Measurements from ENCODE around the gene ZNF771. TPM values are rescaled to one million over a fixed set of nuclear protein-coding genes. Genes with fewer than 3 reads are reported as not detected.

Gene ZNF771
- total and polyA plus RNA-seq, 9 of the 15 experiments (the other 6 are each of a cell fraction or from before 2014, with no cell fraction given), result 1.5 to 12.6 (median 4.4) TPM

DNA sequence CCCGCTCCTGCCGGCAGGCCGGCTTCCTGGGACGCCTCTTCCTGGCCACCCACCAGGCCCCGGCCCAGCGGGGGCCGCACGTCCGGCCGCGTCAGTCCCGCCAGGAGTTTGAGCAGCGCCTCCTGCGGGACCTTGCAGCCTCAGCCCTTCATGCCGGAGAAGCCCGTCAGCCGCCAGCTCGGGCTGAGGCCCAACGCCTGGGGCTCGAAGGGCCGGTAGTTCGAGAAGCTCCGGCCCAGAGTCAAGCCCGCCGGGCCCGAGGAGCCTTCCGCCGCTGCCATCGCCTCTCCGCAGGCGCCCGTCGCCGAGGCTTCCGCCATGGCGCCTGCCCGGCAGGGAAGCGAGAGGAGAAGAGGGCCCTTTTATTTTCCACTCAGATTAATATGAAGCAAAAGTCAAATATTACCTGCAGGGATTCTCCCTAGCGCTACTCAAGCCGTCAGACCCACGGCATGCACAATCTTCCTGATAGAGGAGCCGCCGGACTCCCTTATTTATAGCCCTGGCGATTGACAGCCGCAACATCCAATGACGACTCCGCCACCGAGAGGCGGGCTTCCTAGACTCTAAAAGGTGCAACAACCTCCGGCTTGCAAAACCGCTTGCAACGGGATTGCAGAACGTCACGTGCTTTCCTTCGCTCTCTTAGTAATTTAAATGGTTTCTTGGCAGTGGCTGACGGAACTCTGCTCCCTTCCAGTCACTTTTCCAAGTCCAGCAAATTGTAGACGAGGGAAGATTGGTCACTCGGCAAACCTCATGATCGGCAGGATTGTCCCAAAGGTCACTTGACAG lies 38.2 kb downstream of the ZNF771 start, which contains the start of gene SEPHS2 (continued):
- TF ChIP-seq GTF2B (IDR thresholded peaks at IDR 0.05; ENCODE audit: extremely low read depth, insufficient read length) (no peak), ETV5 (CRISPR knock-in tag; IDR thresholded peaks at IDR 0.05; ENCODE audit: low read depth) (peak; percentile 33; the same call in 1 of the 2 replicates), SMARCB1 (IDR thresholded peaks at IDR 0.05; ENCODE audit: insufficient read length, low read depth) (no peak), ZC3H4 (CRISPR knock-in tag; IDR thresholded peaks at IDR 0.05; ENCODE audit: borderline replicate concordance) (no peak), MCM2 (IDR thresholded peaks at IDR 0.05; ENCODE audit: low read depth) (no peak), NFE2 (IDR thresholded peaks at IDR 0.05; ENCODE audit: low read depth) (no peak), BHLHE40 (IDR thresholded peaks at IDR 0.05; ENCODE audit: low read length) (peak; percentile 97), MAFK (IDR thresholded peaks at IDR 0.05; ENCODE audit: low read length) (peak; percentile 19; the same call in 1 of the 2 replicates), SMC3 (conservative IDR thresholded peaks at IDR 0.05; ENCODE audit: insufficient read depth, low read depth, low read length) (no peak), SMARCC2 (IDR thresholded peaks at IDR 0.05; ENCODE audit: low read depth) (no peak), ZNF398 (CRISPR knock-in tag; IDR thresholded peaks at IDR 0.05) (no peak), ATF6 (CRISPR knock-in tag; IDR thresholded peaks at IDR 0.05) (no peak; the same call in 1 of the 2 replicates), IRF9 (tag; IDR thresholded peaks at IDR 0.05) (0 out of 2 replicates have a peak, but pooled peaks have one; percentile 48), BACH1 (tag; IDR thresholded peaks at IDR 0.05) (no peak), SETDB1 (IDR thresholded peaks at IDR 0.05; ENCODE audit: low read length) (no peak), ZKSCAN3 (CRISPR knock-in tag; IDR thresholded peaks at IDR 0.05) (no peak), MED1 (CRISPR knock-in tag; IDR thresholded peaks at IDR 0.05; ENCODE audit: borderline replicate concordance) (no peak)
- TF ChIP-seq, protein P1, sequence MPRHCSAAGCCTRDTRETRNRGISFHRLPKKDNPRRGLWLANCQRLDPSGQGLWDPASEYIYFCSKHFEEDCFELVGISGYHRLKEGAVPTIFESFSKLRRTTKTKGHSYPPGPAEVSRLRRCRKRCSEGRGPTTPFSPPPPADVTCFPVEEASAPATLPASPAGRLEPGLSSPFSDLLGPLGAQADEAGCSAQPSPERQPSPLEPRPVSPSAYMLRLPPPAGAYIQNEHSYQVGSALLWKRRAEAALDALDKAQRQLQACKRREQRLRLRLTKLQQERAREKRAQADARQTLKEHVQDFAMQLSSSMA (CRISPR knock-in tag; IDR thresholded peaks at IDR 0.05), result no peak
- TF ChIP-seq, protein P2, sequence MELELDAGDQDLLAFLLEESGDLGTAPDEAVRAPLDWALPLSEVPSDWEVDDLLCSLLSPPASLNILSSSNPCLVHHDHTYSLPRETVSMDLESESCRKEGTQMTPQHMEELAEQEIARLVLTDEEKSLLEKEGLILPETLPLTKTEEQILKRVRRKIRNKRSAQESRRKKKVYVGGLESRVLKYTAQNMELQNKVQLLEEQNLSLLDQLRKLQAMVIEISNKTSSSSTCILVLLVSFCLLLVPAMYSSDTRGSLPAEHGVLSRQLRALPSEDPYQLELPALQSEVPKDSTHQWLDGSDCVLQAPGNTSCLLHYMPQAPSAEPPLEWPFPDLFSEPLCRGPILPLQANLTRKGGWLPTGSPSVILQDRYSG (tag; conservative IDR thresholded peaks at IDR 0.05; ENCODE audit: low read depth), result no peak

Measured in K562 (cell line).